ENCODE results near the gene CRACDL. TPM values are rescaled to one million over a fixed set of nuclear protein-coding genes. Genes with fewer than 3 reads are reported as not detected.

The CRACDL gene
- total RNA-seq, 2 donors from 2014 or later, result 4.1 to 20.8 TPM

DNA sequence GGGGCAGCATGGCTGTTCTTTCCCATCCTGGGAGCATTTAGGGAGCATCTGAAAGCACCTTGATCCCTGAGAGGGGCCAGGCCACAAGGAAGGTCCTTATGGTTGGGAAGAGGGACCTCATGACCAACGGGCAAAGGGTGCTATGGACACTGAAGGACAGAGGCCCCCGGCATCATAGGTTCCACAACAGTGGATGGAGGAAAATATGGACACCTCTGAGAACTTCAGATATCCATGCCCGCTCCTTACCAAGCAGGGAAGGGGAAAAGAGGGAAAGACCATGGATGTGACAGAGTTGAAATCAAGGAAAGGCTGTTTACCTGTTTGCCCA is 111.0 kb downstream of the CRACDL start:
- no peaks in the 10 kb centered on the region for H3K36me3 ChIP-seq
- WGBS, result 95% methylated on average over 3 of the region's 3 CpGs

DNA sequence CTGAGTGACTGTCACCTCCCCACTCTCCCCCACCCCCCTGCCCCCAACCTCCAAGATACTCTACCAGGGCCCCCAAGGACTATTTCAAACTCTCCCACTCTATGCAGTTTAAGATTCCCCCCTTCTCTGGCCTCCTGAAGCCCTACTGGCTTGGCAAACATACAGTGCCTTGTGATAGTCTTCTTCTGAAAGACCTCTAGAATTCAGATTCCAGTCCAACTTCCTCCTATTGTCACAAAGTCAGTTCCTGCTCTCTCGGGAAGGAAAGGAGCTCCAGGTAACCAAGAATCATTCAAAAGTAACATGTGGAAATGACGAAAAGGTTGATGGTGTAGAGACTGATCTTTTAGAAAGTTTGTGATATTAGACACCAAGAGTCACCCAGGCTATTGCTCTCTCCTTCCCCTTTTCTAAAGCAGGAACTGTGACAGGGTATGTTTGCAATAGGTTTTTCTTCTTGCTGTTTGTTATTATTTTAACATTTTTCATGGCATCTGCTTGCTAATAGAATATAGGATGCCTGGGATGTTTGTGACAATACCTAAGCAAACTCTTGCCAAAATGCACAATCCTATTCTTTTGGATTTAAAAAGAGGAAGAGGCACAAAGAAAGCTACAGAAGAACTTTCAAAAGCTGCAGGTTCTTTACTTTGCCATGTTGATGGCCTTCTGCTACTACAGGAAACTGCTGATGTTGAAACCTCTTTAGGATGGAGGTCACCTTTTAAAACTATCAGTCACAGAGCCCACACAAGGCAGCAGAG is 111.6 kb downstream of the CRACDL start:
- no peaks in the 10 kb centered on the region for H3K36me3 ChIP-seq
- no peak overlapping the region for H3K4me3 ChIP-seq
- TF ChIP-seq, protein P1, sequence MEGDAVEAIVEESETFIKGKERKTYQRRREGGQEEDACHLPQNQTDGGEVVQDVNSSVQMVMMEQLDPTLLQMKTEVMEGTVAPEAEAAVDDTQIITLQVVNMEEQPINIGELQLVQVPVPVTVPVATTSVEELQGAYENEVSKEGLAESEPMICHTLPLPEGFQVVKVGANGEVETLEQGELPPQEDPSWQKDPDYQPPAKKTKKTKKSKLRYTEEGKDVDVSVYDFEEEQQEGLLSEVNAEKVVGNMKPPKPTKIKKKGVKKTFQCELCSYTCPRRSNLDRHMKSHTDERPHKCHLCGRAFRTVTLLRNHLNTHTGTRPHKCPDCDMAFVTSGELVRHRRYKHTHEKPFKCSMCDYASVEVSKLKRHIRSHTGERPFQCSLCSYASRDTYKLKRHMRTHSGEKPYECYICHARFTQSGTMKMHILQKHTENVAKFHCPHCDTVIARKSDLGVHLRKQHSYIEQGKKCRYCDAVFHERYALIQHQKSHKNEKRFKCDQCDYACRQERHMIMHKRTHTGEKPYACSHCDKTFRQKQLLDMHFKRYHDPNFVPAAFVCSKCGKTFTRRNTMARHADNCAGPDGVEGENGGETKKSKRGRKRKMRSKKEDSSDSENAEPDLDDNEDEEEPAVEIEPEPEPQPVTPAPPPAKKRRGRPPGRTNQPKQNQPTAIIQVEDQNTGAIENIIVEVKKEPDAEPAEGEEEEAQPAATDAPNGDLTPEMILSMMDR (IDR thresholded peaks at IDR 0.05), result no peak
- TF ChIP-seq POLR2AphosphoS5 (IDR thresholded peaks at IDR 0.05), result no peak
- TF ChIP-seq POLR2A (IDR thresholded peaks at IDR 0.05), result no peak
- DNase-seq (ENCODE audit: low spot score), result no peak
- H3K27ac ChIP-seq, result peak overlapping the region in 1 of 2 donors; percentile 69
- H3K27me3 ChIP-seq (replicated peaks; ENCODE audit: insufficient read depth), result no peaks in the 10 kb centered on the region
- H3K9me3 ChIP-seq, result no peaks in the 10 kb centered on the region
- intact Hi-C loops (cut with DNase I), result no loop called here
- no peaks in the 10 kb centered on the region for H3K4me1 ChIP-seq (replicated peaks)
- 86% methylated on average over 2 of the region's 2 CpGs for WGBS

More for the DNA sequence above, 111.0 kb downstream of the CRACDL start:
- no peak for DNase-seq (ENCODE audit: low spot score)
- TF ChIP-seq POLR2AphosphoS5 (IDR thresholded peaks at IDR 0.05), result no peak
- no peak for TF ChIP-seq POLR2A (IDR thresholded peaks at IDR 0.05)
- TF ChIP-seq, protein P1 (IDR thresholded peaks at IDR 0.05), result no peak
- Histone ChIP-seq H3K4me3 (no peak overlapping the region), H3K27ac (no peak overlapping the region), H3K4me1 (replicated peaks) (no peaks in the 10 kb centered on the region), H3K27me3 (replicated peaks; ENCODE audit: insufficient read depth) (no peaks in the 10 kb centered on the region), H3K9me3 (no peaks in the 10 kb centered on the region)
- intact Hi-C loops (cut with DNase I), result no loop called here

DNA sequence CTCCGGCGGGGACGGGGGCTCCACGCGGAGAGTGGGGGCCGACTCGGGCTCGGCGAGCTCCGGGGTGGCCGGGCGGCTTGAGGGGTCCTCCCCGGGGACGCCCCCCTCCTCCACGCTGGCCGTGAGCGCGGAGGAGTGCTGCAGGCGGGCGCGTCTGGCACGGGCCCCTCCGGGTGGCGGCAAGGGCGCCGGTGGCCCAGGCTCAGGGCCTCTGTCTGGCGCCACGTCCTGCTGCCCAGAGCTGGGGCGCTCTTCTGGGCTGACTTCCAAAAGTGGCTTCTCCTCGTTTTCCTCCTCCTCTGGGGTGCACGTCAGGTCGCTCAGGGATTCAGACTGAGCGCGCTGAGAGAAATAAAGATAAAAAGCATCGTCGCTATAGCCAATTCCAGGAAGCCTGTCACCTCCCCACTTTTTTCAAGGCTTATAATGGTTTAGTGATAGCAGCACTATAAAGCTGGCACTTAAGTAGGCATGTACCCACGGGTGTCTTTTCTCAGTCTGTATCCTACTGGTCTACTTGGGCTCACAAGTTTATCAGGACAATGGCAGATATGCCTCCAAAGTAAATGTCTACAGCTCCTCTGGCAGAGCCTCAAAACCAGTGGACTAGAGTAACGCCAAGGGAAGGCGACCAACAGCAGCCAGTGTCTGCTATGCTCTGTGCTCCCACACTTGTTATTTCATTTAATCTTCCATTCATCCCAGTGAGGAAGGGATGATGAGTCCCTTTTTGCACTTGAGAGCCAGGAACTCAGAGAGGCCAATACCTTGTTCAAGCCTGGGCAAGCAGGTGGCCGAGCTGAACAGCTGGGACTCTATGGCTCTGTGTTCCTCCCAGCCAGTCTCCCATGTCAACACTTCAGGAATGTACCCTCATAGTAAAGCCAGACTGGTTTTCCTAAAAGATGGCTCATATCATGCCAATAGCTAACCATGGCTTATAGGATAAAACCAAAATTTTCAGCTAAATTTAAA is 112.5 kb downstream of the CRACDL start:
- H3K9me3 ChIP-seq, result no peaks in the 10 kb centered on the region
- H3K4me3 ChIP-seq, result peak overlapping the region; percentile 43
- intact Hi-C loops (cut with DNase I), result no loop called here
- DNase-seq (ENCODE audit: low spot score), result no peak
- H3K27me3 ChIP-seq (replicated peaks; ENCODE audit: insufficient read depth), result no peaks in the 10 kb centered on the region
- 38% methylated on average over 16 of the region's 40 CpGs for WGBS
- peak overlapping the region; percentile 62 to 69 for H3K27ac ChIP-seq
- TF ChIP-seq, protein P1 (IDR thresholded peaks at IDR 0.05), result no peak
- no peak for TF ChIP-seq POLR2AphosphoS5 (IDR thresholded peaks at IDR 0.05)
- TF ChIP-seq POLR2A (IDR thresholded peaks at IDR 0.05), result no peak
- no peaks in the 10 kb centered on the region for H3K36me3 ChIP-seq
- H3K4me1 ChIP-seq (replicated peaks), result no peaks in the 10 kb centered on the region

DNA sequence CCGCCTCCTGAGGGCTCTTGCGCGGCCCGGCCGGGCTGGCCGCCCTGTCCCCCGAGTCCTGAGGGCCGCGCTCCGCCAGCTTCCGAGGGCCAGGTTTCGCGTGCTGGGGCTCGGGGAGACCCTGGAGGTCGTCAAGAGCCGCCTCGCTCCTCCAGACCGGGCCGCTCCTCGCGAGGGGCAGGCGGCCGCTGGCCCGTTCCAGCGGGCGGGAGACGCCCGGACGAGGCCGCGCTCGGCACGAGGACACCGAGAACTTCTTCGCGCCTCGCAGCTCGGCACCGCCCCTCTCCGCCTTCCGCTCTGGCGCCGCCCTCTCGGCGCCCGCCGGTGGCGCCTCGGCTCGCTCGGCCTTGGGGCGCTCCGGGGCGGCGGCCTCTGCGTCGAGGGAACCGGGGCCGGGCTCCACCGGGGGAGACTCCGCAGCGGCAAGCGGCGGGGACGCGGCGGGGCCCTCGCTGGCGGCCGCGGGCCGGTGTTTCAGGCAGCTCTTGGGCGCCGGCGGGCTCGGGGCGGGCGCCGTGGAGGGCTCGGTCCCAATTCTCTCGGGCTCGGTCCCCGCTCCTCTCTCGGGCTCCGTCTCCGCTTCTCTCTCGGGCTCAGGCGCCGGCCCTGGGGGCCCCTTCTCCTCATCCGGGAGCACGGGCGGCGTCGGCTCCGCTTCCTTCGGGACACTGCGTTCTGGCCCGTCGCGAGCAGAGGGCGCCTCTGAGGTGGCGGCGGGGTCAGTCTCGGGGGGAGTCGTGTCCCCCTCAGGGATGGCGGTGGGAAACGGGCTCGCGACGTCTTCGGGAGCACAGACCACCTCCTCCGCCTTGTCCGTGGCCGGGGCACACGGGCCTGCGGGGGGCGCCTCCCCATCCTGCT is 113.5 kb downstream of the CRACDL start:
- peak overlapping the region; percentile 62 to 69 for H3K27ac ChIP-seq
- no peaks in the 10 kb centered on the region for H3K9me3 ChIP-seq
- H3K4me1 ChIP-seq (replicated peaks), result no peaks in the 10 kb centered on the region
- DNase-seq (ENCODE audit: low spot score), result peak; percentile 49
- intact Hi-C loops (cut with DNase I), result no loop called here
- TF ChIP-seq POLR2AphosphoS5 (IDR thresholded peaks at IDR 0.05) (peak; percentile 5), POLR2A (IDR thresholded peaks at IDR 0.05) (no peak)
- TF ChIP-seq, protein P1 (IDR thresholded peaks at IDR 0.05), result peak in 2 of 4 experiments; percentile 29 to 40
- 13% methylated on average over 96 of the region's 117 CpGs for whole genome bisulfite sequencing
- H3K4me3 ChIP-seq, result peak overlapping the region; percentile 43
- no peaks in the 10 kb centered on the region for H3K36me3 ChIP-seq
- H3K27me3 ChIP-seq (replicated peaks; ENCODE audit: insufficient read depth), result no peaks in the 10 kb centered on the region

All from prostate gland (tissue), 2 donors.